Measurements from ENCODE around the gene GIGYF1. TPM values are rescaled to one million over a fixed set of nuclear protein-coding genes. Genes with fewer than 3 reads are reported as not detected.

GIGYF1 gene
- total and polyA plus RNA-seq, 2 of the 13 experiments (the other 11 are each of a cell fraction or from before 2014, with no cell fraction given) = 7.6 to 16.1 TPM

DNA sequence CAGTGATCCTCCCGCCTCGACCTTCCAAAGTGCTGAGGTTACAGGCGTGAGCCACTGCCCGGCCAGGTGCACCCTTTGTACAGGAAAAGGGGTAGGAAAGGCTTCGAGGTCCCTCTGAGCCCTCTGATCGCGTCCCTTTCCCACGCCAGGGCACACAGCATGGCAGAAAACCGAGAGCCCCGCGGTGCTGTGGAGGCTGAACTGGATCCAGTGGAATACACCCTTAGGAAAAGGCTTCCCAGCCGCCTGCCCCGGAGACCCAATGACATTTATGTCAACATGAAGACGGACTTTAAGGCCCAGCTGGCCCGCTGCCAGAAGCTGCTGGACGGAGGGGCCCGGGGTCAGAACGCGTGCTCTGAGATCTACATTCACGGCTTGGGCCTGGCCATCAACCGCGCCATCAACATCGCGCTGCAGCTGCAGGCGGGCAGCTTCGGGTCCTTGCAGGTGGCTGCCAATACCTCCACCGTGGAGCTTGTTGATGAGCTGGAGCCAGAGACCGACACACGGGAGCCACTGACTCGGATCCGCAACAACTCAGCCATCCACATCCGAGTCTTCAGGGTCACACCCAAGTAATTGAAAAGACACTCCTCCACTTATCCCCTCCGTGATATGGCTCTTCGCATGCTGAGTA lies 12.7 kb upstream of the GIGYF1 start (continued):
- no peak for TF ChIP-seq ZNF513 (CRISPR knock-in tag; conservative IDR thresholded peaks at IDR 0.05)
- no peak for TF ChIP-seq TBX3 (IDR thresholded peaks at IDR 0.05; ENCODE audit: borderline replicate concordance)
- no peak for TF ChIP-seq ZBTB34 (CRISPR knock-in tag; IDR thresholded peaks at IDR 0.05)
- no peak for TF ChIP-seq ZNF589 (CRISPR knock-in tag; conservative IDR thresholded peaks at IDR 0.05)
- TF ChIP-seq KDM4B (CRISPR knock-in tag; IDR thresholded peaks at IDR 0.05) = no peak
- TF ChIP-seq FOXA3 (CRISPR knock-in tag; IDR thresholded peaks at IDR 0.05) = peak; percentile 84
- TF ChIP-seq, protein P1, sequence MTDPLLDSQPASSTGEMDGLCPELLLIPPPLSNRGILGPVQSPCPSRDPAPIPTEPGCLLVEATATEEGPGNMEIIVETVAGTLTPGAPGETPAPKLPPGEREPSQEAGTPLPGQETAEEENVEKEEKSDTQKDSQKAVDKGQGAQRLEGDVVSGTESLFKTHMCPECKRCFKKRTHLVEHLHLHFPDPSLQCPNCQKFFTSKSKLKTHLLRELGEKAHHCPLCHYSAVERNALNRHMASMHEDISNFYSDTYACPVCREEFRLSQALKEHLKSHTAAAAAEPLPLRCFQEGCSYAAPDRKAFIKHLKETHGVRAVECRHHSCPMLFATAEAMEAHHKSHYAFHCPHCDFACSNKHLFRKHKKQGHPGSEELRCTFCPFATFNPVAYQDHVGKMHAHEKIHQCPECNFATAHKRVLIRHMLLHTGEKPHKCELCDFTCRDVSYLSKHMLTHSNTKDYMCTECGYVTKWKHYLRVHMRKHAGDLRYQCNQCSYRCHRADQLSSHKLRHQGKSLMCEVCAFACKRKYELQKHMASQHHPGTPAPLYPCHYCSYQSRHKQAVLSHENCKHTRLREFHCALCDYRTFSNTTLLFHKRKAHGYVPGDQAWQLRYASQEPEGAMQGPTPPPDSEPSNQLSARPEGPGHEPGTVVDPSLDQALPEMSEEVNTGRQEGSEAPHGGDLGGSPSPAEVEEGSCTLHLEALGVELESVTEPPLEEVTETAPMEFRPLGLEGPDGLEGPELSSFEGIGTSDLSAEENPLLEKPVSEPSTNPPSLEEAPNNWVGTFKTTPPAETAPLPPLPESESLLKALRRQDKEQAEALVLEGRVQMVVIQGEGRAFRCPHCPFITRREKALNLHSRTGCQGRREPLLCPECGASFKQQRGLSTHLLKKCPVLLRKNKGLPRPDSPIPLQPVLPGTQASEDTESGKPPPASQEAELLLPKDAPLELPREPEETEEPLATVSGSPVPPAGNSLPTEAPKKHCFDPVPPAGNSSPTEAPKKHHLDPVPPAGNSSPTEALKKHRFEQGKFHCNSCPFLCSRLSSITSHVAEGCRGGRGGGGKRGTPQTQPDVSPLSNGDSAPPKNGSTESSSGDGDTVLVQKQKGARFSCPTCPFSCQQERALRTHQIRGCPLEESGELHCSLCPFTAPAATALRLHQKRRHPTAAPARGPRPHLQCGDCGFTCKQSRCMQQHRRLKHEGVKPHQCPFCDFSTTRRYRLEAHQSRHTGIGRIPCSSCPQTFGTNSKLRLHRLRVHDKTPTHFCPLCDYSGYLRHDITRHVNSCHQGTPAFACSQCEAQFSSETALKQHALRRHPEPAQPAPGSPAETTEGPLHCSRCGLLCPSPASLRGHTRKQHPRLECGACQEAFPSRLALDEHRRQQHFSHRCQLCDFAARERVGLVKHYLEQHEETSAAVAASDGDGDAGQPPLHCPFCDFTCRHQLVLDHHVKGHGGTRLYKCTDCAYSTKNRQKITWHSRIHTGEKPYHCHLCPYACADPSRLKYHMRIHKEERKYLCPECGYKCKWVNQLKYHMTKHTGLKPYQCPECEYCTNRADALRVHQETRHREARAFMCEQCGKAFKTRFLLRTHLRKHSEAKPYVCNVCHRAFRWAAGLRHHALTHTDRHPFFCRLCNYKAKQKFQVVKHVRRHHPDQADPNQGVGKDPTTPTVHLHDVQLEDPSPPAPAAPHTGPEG (CRISPR knock-in tag; IDR thresholded peaks at IDR 0.05) = no peak
- no peak for TF ChIP-seq AKAP8 (CRISPR knock-in tag; IDR thresholded peaks at IDR 0.05)
- TF ChIP-seq ONECUT2 (CRISPR knock-in tag; IDR thresholded peaks at IDR 0.05) = no peak
- peak; percentile 71 for TF ChIP-seq SALL1 (CRISPR knock-in tag; IDR thresholded peaks at IDR 0.05)
- TF ChIP-seq ZNF740 (CRISPR knock-in tag; IDR thresholded peaks at IDR 0.05) = 0 out of 2 replicates have a peak, but pooled peaks have one; percentile 52
- no peak for TF ChIP-seq ARNT2 (CRISPR knock-in tag; IDR thresholded peaks at IDR 0.05; ENCODE audit: low read depth)
- peak; percentile 40; the same call in 1 of the 2 replicates for TF ChIP-seq ZNF205 (CRISPR knock-in tag; IDR thresholded peaks at IDR 0.05)
- TF ChIP-seq NBN (conservative IDR thresholded peaks at IDR 0.05) = no peak
- TF ChIP-seq ZNF337 (CRISPR knock-in tag; IDR thresholded peaks at IDR 0.05; ENCODE audit: borderline replicate concordance, low read depth) = no peak
- TF ChIP-seq ZNF644 (CRISPR knock-in tag; IDR thresholded peaks at IDR 0.05; ENCODE audit: low read depth) = 0 out of 2 replicates have a peak, but pooled peaks have one; percentile 15
- TF ChIP-seq NKX3-1 (CRISPR knock-in tag; IDR thresholded peaks at IDR 0.05) = no peak
- TF ChIP-seq, protein P2, sequence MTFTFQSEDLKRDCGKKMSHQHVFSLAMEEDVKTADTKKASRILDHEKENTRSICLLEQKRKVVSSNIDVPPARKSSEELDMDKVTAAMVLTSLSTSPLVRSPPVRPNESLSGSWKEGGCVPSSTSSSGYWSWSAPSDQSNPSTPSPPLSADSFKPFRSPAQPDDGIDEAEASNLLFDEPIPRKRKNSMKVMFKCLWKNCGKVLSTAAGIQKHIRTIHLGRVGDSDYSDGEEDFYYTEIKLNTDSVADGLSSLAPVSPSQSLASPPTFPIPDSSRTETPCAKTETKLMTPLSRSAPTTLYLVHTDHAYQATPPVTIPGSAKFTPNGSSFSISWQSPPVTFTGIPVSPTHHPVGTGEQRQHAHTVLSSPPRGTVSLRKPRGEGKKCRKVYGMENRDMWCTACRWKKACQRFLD (CRISPR knock-in tag; IDR thresholded peaks at IDR 0.05; ENCODE audit: borderline replicate concordance) = no peak
- no peak for TF ChIP-seq ZNF20 (CRISPR knock-in tag; IDR thresholded peaks at IDR 0.05)

All from HepG2 (cell line).